ENCODE results near the gene BCL11A.

The BCL11A gene

DNA sequence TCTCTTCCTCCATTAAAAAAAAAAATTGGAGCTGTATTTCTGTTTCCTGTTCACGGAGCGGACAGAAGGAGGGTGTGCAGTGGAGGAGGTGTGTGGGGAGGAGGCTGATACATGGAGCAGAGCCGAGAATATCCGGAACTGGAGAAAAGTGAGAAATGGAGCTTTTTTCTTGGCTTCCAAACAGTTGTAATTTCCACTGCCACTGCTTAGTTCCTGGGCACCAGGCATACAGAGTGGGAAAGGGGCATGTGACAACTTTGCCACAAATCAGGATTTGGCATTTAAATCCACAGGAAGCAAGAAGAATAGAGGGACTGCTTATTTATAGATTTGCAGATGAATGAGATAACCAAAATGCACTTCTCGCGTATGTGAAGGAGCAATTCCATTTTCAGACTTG lies 71.2 kb downstream of the BCL11A start:
- no peaks in the 10 kb centered on the region for H3K9me3 ChIP-seq (ENCODE audit: insufficient read depth, low read length)
- peaks cover 31% of the 10 kb centered on the region for H3F3A ChIP-seq (ENCODE audit: insufficient read depth)
- no peak overlapping the region for H3K4me3 ChIP-seq (ENCODE audit: insufficient read depth, low read length, poor library complexity, severe bottlenecking)
- no peaks in the 10 kb centered on the region for H3K27me3 ChIP-seq (ENCODE audit: low read length)
- H3K79me2 ChIP-seq (ENCODE audit: insufficient read depth, low read length) = peaks cover 93% of the 10 kb centered on the region
- TF ChIP-seq CTCF (IDR thresholded peaks at IDR 0.05; ENCODE audit: insufficient read depth, low read length, poor library complexity, severe bottlenecking) = no peak
- H3K4me2 ChIP-seq (ENCODE audit: low read depth, low read length, poor library complexity, severe bottlenecking) = no peak overlapping the region
- H3K27ac ChIP-seq (ENCODE audit: low read depth, low read length) = no peak overlapping the region
- no peak overlapping the region for H2AFZ ChIP-seq (ENCODE audit: low read depth, low read length, severe bottlenecking)
- H3K9ac ChIP-seq (ENCODE audit: low read length) = no peak overlapping the region
- no peaks in the 10 kb centered on the region for H4K20me1 ChIP-seq (ENCODE audit: low read depth, low read length)
- peaks cover 16% of the 10 kb centered on the region; the same call in 1 of the 2 replicates for H3K36me3 ChIP-seq (ENCODE audit: low read length)
- H3K9me2 ChIP-seq (replicated peaks; ENCODE audit: insufficient read depth, low read length) = no peaks in the 10 kb centered on the region

DNA sequence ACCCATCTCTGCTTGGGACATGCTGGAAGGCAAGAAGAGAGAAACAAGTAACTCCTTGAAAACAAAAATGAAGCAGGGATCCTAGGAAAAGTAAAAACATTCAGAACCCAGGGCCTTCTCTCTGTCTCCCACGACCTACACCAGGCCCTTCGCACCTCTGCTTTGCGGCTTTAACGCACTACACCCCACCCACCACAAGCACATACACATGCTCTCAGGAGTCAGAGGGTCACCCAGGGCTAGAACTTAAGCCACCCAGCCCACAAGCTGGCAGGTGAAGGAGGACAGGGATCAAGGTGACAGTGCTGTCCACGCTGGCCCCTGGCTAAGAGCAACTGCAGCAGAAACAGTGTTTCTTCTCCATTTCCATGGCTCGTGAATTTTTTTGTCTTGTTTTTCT lies 72.2 kb downstream of the BCL11A start:
- H3K4me2 ChIP-seq (ENCODE audit: low read depth, low read length, poor library complexity, severe bottlenecking) = no peak overlapping the region
- H3K27me3 ChIP-seq (ENCODE audit: low read length) = no peaks in the 10 kb centered on the region
- peaks cover 16% of the 10 kb centered on the region for H3K36me3 ChIP-seq (ENCODE audit: low read length)
- H4K20me1 ChIP-seq (ENCODE audit: low read depth, low read length) = no peaks in the 10 kb centered on the region; the same call in 1 of the 2 replicates
- H3K27ac ChIP-seq (ENCODE audit: low read depth, low read length) = no peak overlapping the region
- H3K4me3 ChIP-seq (ENCODE audit: insufficient read depth, low read length, poor library complexity, severe bottlenecking) = no peak overlapping the region
- H3K9ac ChIP-seq (ENCODE audit: low read length) = no peak overlapping the region
- H3F3A ChIP-seq (ENCODE audit: insufficient read depth) = peaks cover 21% of the 10 kb centered on the region
- peaks cover 94% of the 10 kb centered on the region for H3K79me2 ChIP-seq (ENCODE audit: insufficient read depth, low read length)
- no peaks in the 10 kb centered on the region for H3K9me2 ChIP-seq (replicated peaks; ENCODE audit: insufficient read depth, low read length)
- H2AFZ ChIP-seq (ENCODE audit: low read depth, low read length, severe bottlenecking) = no peak overlapping the region
- no peaks in the 10 kb centered on the region for H3K9me3 ChIP-seq (ENCODE audit: insufficient read depth, low read length)
- TF ChIP-seq EZH2phosphoT487 (conservative IDR thresholded peaks at IDR 0.05; ENCODE audit: low read length) (no peak), CTCF (IDR thresholded peaks at IDR 0.05; ENCODE audit: insufficient read depth, low read length, poor library complexity, severe bottlenecking) (no peak)

GRCh38 chr2:60480089-60480773 lies 73.2 kb downstream of the BCL11A start:
- H3K9me2 ChIP-seq (replicated peaks; ENCODE audit: insufficient read depth, low read length) = no peaks in the 10 kb centered on the region
- no peak overlapping the region for H3K9ac ChIP-seq (ENCODE audit: low read length)
- TF ChIP-seq CTCF (IDR thresholded peaks at IDR 0.05; ENCODE audit: insufficient read depth, low read length, poor library complexity, severe bottlenecking) (no peak), EZH2phosphoT487 (conservative IDR thresholded peaks at IDR 0.05; ENCODE audit: low read length) (no peak)
- peak overlapping the region; percentile 2; the same call in 1 of the 2 replicates for H3K27ac ChIP-seq (ENCODE audit: low read depth, low read length)
- H3F3A ChIP-seq (ENCODE audit: insufficient read depth) = peaks cover 15% of the 10 kb centered on the region
- H3K27me3 ChIP-seq (ENCODE audit: low read length) = no peaks in the 10 kb centered on the region
- no peaks in the 10 kb centered on the region; the same call in 1 of the 2 replicates for H4K20me1 ChIP-seq (ENCODE audit: low read depth, low read length)
- no peak overlapping the region for H2AFZ ChIP-seq (ENCODE audit: low read depth, low read length, severe bottlenecking)
- H3K79me2 ChIP-seq (ENCODE audit: insufficient read depth, low read length) = peaks cover 94% of the 10 kb centered on the region
- H3K9me3 ChIP-seq (ENCODE audit: insufficient read depth, low read length) = no peaks in the 10 kb centered on the region
- H3K4me2 ChIP-seq (ENCODE audit: low read depth, low read length, poor library complexity, severe bottlenecking) = no peak overlapping the region
- H3K36me3 ChIP-seq (ENCODE audit: low read length) = peaks cover 16% of the 10 kb centered on the region
- H3K4me3 ChIP-seq (ENCODE audit: insufficient read depth, low read length, poor library complexity, severe bottlenecking) = no peak overlapping the region

Data from SU-DHL-6 (cell line).